ENCODE results near the gene MAPK8IP3.

The MAPK8IP3 gene

GRCh38 chr16:1773703-1774447, 67.9 kb downstream of the MAPK8IP3 start:
- DNase-seq (ENCODE audit: low read depth, low spot score), result peak; percentile 71

GRCh38 chr16:1774448-1774780, 68.4 kb downstream of the MAPK8IP3 start:
- no peak for DNase-seq (ENCODE audit: low read depth, low spot score)

- DNase-seq (ENCODE audit: low read depth, low spot score), result no peak
These were observed 69.2 kb downstream of the MAPK8IP3 start for GRCh38 chr16:1775006-1775845.

DNA sequence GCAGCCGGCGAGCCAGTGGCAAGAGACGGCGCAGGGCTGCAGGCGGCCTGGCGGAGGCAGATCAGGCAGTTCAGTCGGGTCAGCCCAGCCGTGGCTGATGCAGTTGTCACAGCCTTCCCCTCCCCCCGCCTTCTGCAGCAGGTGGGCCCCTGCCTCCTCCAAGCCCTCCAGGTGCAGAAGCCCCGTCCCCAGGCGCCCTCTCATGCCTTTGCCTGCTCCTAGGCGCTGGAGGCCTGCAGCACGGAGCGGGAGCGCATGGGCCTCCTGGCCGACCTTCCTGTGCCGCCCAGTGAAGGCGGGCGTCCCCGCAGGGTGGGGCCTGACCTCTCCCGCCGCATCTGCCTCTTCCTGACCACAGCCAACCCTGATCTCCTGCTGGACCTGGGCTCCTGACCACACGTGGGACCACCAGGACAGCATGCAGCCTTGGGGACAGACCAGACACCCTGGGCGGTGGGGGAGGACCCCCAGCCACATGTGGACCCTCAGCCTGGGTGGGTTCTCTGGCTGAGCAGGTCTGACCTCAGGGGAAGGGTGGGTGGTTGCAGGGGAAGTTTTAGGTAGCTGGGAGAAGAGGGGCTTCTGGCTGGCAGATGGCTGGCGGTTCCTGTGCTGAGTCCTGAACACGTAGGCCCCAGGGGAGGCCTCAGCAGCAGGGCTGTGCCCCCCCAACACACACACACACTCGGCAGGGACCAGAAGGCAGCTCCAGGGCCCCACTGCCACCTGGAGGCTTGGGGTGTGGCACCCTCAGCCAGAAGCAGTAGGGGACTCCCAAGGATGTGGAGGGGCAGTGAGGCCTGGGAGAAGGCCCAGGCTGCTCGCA, 70.1 kb downstream of the MAPK8IP3 start:
- no peak for DNase-seq (ENCODE audit: low read depth, low spot score)

DNA sequence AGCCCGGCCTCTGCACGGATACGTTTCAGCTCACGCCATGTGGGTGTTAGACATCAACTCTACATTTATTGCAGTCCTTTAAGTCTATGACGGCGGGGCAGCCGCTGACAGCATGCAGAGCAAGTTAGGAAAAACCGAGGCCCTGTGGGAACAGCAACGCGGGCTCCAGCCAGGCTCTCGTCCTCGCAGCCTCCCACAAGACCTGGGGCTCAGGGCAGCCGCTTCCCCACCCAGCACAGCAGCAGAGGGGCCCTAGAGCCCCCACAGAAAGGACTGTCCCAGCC, 70.6 kb downstream of the MAPK8IP3 start:
- no peak for DNase-seq (ENCODE audit: low read depth, low spot score)

DNA sequence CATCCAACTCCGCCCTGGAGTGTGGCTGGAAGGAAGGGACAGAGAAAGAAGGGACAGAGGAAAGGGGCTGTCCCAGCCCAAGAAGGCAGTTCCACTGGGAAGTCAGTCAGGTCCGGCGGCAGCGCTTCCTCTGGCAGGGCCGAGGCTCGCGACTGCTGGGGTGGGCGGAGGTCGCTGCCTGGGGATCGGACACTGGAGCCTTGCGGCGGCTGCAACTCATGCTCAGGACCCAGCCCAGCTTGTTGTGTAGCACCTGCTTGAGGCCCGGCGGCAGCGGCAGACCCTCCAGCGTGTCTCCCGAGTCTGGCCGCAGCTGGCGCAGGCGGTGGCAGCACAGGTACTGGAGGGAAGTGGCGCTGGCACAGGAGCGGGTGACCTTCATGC, 71.0 kb downstream of the MAPK8IP3 start:
- no peak for DNase-seq (ENCODE audit: low read depth, low spot score)

DNA sequence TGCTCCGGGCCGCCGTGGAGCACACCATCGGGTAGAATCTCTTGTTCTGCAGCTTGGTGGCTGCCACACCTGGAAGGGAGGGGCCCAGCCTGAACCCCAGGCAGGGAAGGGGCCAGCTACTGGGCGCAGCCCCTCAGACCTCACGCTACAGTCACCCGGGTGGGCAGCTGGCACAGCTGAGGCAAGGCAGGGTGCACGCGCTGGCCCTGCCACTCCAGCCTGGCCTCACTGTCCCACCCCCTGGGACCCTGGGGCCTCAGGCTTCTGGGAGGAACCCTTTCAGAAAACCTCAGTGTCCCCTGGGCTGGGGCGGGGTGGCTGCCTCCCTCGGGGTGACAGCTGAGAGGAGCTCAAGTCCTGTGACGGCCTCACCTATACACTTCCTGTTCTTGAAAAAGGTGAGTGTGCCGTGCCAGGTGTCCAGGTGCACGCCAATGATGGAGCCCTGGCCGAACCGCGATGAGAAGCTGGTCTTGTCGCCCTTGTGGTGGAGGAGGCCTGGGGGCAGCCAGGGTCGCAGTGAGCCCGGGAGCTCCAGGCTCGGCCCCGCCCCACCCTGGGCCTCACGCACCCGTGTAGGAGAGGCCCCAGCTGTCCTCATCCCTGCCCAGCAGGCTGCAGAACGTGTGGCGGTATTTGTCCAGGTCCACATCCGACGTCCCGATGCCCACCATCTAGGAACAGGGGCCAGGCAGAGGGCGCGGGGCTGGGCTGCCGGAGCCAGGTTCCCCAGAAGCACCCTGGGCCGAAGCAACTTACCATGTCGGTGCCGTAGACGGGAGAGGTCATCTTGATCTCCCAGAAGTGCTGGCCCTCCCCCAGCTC, 71.6 kb downstream of the MAPK8IP3 start:
- no peak for DNase-seq (ENCODE audit: low read depth, low spot score)

- DNase-seq (ENCODE audit: low read depth, low spot score), result no peak
These were observed 72.5 kb downstream of the MAPK8IP3 start for GRCh38 chr16:1778200-1779179.

GRCh38 chr16:1779234-1779701, 73.3 kb downstream of the MAPK8IP3 start:
- DNase-seq (ENCODE audit: low read depth, low spot score), result no peak

- no peak for DNase-seq (ENCODE audit: low read depth, low spot score)
These were observed 74.0 kb downstream of the MAPK8IP3 start for GRCh38 chr16:1779741-1780676.

- no peak for DNase-seq (ENCODE audit: low read depth, low spot score)
These were observed 74.7 kb downstream of the MAPK8IP3 start for GRCh38 chr16:1780677-1781072.

DNA sequence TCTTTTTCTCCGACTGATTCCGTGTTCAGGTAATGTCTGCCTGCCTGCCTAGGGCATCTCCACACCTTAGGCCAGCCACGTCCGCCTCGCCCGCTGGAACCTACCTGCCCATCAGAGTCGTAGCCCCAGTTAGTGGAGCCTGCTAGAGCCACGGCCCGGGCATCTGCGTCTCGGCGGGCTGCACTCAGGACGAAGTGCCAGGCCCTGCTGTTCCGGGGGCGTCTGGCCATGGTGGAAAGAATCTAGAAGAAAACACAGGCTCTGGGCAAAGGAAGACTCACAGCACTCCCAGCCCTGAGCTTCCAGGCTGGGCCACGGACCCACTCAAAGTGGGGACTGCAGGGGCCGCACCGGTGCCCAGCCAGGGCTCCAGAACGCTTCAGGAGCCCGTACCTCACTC, 75.3 kb downstream of the MAPK8IP3 start:
- DNase-seq (ENCODE audit: low read depth, low spot score), result no peak

- peak; percentile 53 for DNase-seq (ENCODE audit: low read depth, low spot score)
These were observed 75.9 kb downstream of the MAPK8IP3 start for GRCh38 chr16:1781758-1782407.

- DNase-seq (ENCODE audit: low read depth, low spot score), result peak; percentile 100
These were observed 76.6 kb downstream of the MAPK8IP3 start, which contains the start of the genes NUBP2 and SPSB3 for GRCh38 chr16:1782408-1783264. Gene NUBP2, plus strand, starts transcription at chr16:1782960. Its CDS starts 61 bp downstream, at chr16:1783021. Gene SPSB3, minus strand, starts transcription at chr16:1782571. Its CDS starts 1,088 bp downstream, at chr16:1781483.

DNA sequence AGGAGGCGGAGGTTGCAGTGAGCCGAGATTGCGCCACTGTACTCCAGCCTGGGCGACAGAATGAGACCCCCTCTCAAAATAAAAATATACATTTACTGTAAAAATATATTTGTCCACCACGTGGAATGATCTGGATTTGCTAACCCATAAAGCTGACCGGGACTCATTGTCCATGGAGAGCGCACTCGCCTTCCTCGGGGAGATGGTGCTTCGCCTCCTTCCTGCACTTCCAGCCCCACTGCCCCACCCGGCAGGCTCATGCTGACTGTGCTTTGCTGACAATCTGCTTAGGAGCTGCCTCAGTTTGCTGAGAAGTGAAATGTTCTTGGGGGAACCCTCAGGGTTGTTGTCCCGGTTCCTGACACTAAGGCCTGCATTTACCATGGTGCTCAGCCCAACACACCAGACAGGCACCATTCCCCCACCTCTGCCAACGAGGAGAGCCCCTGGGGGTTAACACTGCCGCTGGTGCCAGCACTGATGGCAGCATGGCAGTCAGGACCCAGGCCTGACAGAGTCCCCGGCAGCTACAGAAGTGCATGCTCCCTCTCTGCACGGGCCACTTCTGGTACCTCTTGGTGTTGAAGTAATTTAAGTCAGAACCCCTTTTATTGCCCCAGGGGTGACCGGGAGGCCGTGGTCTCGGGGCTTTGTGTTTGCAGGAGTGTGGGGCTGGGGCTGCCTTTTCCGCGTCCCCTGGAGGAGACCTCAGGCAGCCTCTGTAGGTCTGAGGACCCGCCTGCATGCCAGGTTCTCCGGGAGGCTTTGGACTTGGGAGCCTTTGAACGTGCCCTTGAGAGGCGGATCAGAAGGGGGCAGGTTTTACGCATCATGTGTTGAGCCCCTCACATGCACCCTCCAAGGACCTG, 79.2 kb downstream of the MAPK8IP3 start:
- DNase-seq (ENCODE audit: low read depth, low spot score), result no peak

DNA sequence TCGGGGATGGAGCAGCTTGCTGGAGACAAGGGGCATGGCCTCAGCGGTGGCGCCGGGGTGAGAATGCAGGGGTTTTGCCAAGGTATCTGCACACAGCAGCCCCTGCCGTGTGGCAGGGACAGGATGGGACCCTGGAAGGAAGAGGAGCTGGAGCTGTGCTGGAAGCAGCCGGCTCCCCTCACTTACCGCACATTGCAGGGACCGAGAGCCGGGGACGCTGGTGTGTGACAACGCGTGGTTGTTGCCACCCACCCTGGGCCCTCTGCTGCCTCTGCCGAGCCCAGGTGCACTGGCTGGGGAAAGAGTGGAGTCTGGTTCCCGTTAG, 79.8 kb downstream of the MAPK8IP3 start:
- DNase-seq (ENCODE audit: low read depth, low spot score), result no peak

Data from astrocyte of the hippocampus (primary cell).